ENCODE measurements around the gene FKBP1B.

The FKBP1B gene

GRCh38 chr2:24009367-24009679 lies 40.2 kb upstream of the FKBP1B start:
- Histone ChIP-seq H4K20me1 (ENCODE audit: insufficient read depth, low read length) (no peaks in the 10 kb centered on the region), H3K4me3 (ENCODE audit: low read depth, low read length, poor library complexity, severe bottlenecking) (no peak overlapping the region), H3K9me2 (ENCODE audit: low read depth, low read length) (no peaks in the 10 kb centered on the region), H3K27ac (ENCODE audit: low read depth, low read length, poor library complexity, severe bottlenecking) (no peak overlapping the region), H3K9ac (ENCODE audit: low read length) (no peak overlapping the region), H3K36me3 (ENCODE audit: insufficient read depth, low read length) (no peaks in the 10 kb centered on the region), H3K4me2 (ENCODE audit: low read length) (no peak overlapping the region), H3K4me1 (ENCODE audit: insufficient read depth, low read length, severe bottlenecking) (no peaks in the 10 kb centered on the region), H3K79me2 (ENCODE audit: insufficient read depth, low read length) (no peaks in the 10 kb centered on the region), H3F3A (ENCODE audit: insufficient read depth, low read length) (no peaks in the 10 kb centered on the region), H2AFZ (ENCODE audit: low read length) (no peak overlapping the region), H3K9me3 (ENCODE audit: low read length) (no peaks in the 10 kb centered on the region), H3K27me3 (ENCODE audit: insufficient read depth, low read length) (peaks cover 3% of the 10 kb centered on the region; the same call in 1 of the 2 replicates)
- TF ChIP-seq CTCF (IDR thresholded peaks at IDR 0.05; ENCODE audit: low read length) (no peak), EZH2 (IDR thresholded peaks at IDR 0.05; ENCODE audit: borderline replicate concordance, low read length) (no peak)

- Histone ChIP-seq H3F3A (ENCODE audit: insufficient read depth, low read length) (no peaks in the 10 kb centered on the region), H3K4me2 (ENCODE audit: low read length) (peak within 1 kb of the TSS; percentile 48; the same call in 1 of the 2 replicates), H3K27me3 (ENCODE audit: insufficient read depth, low read length) (peaks cover 3% of the 10 kb centered on the region; the same call in 1 of the 2 replicates), H3K9me2 (ENCODE audit: low read depth, low read length) (no peaks in the 10 kb centered on the region), H3K9ac (ENCODE audit: low read length) (no peak within 1 kb of the TSS), H3K4me1 (ENCODE audit: insufficient read depth, low read length, severe bottlenecking) (no peaks in the 10 kb centered on the region), H3K36me3 (ENCODE audit: insufficient read depth, low read length) (no peaks in the 10 kb centered on the region), H3K9me3 (ENCODE audit: low read length) (no peaks in the 10 kb centered on the region), H4K20me1 (ENCODE audit: insufficient read depth, low read length) (no peaks in the 10 kb centered on the region), H2AFZ (ENCODE audit: low read length) (no peak within 1 kb of the TSS), H3K27ac (ENCODE audit: low read depth, low read length, poor library complexity, severe bottlenecking) (no peak within 1 kb of the TSS), H3K79me2 (ENCODE audit: insufficient read depth, low read length) (no peaks in the 10 kb centered on the region), H3K4me3 (ENCODE audit: low read depth, low read length, poor library complexity, severe bottlenecking) (peak within 1 kb of the TSS; percentile 24)
- no peak for TF ChIP-seq CTCF (IDR thresholded peaks at IDR 0.05; ENCODE audit: low read length)
- TF ChIP-seq EZH2 (IDR thresholded peaks at IDR 0.05; ENCODE audit: borderline replicate concordance, low read length) = no peak
These were observed 39.7 kb upstream of the FKBP1B start, which contains the start of gene MFSD2B for GRCh38 chr2:24009680-24010476. TSS of gene MFSD2B (plus strand) at chr2:24010085. CDS start at chr2:24010097, 12 bp downstream.

GRCh38 chr2:24010477-24011249 lies 38.9 kb upstream of the FKBP1B start:
- Histone ChIP-seq H3K9ac (ENCODE audit: low read length) (no peak overlapping the region), H4K20me1 (ENCODE audit: insufficient read depth, low read length) (no peaks in the 10 kb centered on the region), H3F3A (ENCODE audit: insufficient read depth, low read length) (no peaks in the 10 kb centered on the region), H3K9me3 (ENCODE audit: low read length) (no peaks in the 10 kb centered on the region), H3K4me2 (ENCODE audit: low read length) (no peak overlapping the region), H3K4me1 (ENCODE audit: insufficient read depth, low read length, severe bottlenecking) (no peaks in the 10 kb centered on the region), H3K36me3 (ENCODE audit: insufficient read depth, low read length) (no peaks in the 10 kb centered on the region), H3K27me3 (ENCODE audit: insufficient read depth, low read length) (peaks cover 3% of the 10 kb centered on the region; the same call in 1 of the 2 replicates), H3K9me2 (ENCODE audit: low read depth, low read length) (no peaks in the 10 kb centered on the region), H3K4me3 (ENCODE audit: low read depth, low read length, poor library complexity, severe bottlenecking) (no peak overlapping the region), H3K79me2 (ENCODE audit: insufficient read depth, low read length) (no peaks in the 10 kb centered on the region), H2AFZ (ENCODE audit: low read length) (no peak overlapping the region), H3K27ac (ENCODE audit: low read depth, low read length, poor library complexity, severe bottlenecking) (no peak overlapping the region)
- TF ChIP-seq CTCF (IDR thresholded peaks at IDR 0.05; ENCODE audit: low read length) = no peak
- TF ChIP-seq EZH2 (IDR thresholded peaks at IDR 0.05; ENCODE audit: borderline replicate concordance, low read length) = no peak

Measured in OCI-LY1 (cell line).